ENCODE measurements around the gene DUSP15. TPM values are rescaled to one million over a fixed set of nuclear protein-coding genes. Genes with fewer than 3 reads are reported as not detected.
"Not testable (repeated sequence)": the region's sequence is repeated elsewhere in the genome, so short reads cannot be mapped to it uniquely, and the experiment has no call there.

DUSP15 gene
- total RNA-seq, 8 experiments from 2014 or later, result 1.8 to 30.0 (median 14.5) TPM

- ATAC-seq (replicated peaks in 6 of 8), result no peak
- Histone ChIP-seq H3K27ac (no peak overlapping the region), H3K4me3 (no peak overlapping the region), H3K4me1 (replicated peaks in 1 of 2) (peaks cover 8 to 13% of the 10 kb centered on the region in 2 donors)
- WGBS, 10 experiments, result 60 to 100% (median 91%) methylated on average over 1 to 3 of the region's 17 CpGs; no CpG with 5 or more reads in 6 of the 10 experiments
- in situ Hi-C loops (cut with MboI; ENCODE audit: low pct_unique_long_range_greater_than_20kb in 2 of 9, low sequenced_read_pairs in 9 of 9, unreplicated experiment in 9 of 9), result loop anchor here in 2 of 9 experiments (25.0 kb wide), 2 partner anchors 255 to 830 kb away; partner anchors contain the start of gene C20orf203 (in 1 of the 2)
Measured at GRCh38 chr20:31831771-31832306, 38.5 kb downstream of the DUSP15 start.

DNA sequence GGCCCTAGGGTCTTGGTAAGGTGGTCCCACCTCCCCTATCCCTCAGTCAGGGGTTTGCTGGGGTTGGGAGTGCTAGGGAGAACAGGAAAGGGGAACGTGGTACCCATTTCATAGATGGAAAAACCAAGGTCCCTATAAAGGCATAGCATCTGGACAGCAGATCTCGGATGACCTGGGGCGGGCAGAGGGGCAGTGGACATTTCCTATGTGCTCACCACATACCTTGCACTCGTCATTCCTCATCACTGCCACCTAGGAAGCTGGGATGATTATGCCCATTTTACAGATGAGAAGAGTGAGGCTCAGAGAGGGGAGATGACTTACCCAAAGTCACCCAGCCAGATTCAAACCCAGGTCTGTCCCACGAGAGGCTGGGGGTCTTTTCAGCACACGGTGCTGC, 39.1 kb downstream of the DUSP15 start:
- 57 to 100% (median 80%) methylated on average over 1 to 4 of the region's 6 CpGs; no CpG with 5 or more reads in 4 of the 10 experiments for WGBS, 10 experiments
- ATAC-seq (replicated peaks in 6 of 8), result no peak
- H3K4me3 ChIP-seq, result no peak overlapping the region
- no peak overlapping the region for H3K27ac ChIP-seq
- in situ Hi-C loops (cut with MboI; ENCODE audit: low pct_unique_long_range_greater_than_20kb in 2 of 9, low sequenced_read_pairs in 9 of 9, unreplicated experiment in 9 of 9), result loop anchor here in 2 of 9 experiments (25.0 kb wide), 2 partner anchors 256 to 831 kb away; partner anchors contain the start of gene C20orf203 (in 1 of the 2)
- H3K4me1 ChIP-seq (replicated peaks in 1 of 2), result peaks cover 6 to 10% of the 10 kb centered on the region in 2 donors

DNA sequence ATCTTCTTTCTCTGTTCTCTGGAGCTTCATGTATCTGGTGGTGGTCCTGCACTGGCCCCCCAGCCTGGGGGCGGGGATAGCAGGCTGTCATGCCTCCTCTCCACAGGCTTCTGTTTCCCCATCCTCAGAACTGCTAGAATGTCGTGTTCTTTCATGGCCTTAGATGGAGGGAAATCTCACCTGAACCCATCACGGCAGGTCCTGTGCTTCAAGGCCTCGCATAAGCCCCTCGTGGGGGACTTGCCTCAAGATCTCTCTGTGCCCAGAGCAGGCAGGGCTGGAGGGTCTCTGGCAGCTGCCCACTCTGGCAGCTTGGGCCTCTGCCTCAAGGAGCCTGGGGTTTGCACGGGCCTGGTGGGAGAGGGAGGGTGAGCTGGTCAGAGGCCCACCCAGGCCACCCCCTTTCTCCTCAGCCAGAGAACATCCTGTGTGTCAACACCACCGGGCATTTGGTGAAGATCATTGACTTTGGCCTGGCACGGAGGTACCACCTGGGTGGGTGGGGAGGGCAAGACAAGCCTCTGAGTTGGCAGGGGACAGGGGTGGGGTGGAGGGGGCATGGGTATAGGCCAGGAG, 39.8 kb downstream of the DUSP15 start:
- Histone ChIP-seq H3K27ac (no peak overlapping the region), H3K4me3 (no peak overlapping the region), H3K4me1 (replicated peaks in 1 of 2) (peaks cover 2 to 5% of the 10 kb centered on the region in 2 donors)
- ATAC-seq (replicated peaks in 6 of 8), result no peak
- in situ Hi-C loops (cut with MboI; ENCODE audit: low pct_unique_long_range_greater_than_20kb in 2 of 9, low sequenced_read_pairs in 9 of 9, unreplicated experiment in 9 of 9), result loop anchor here in 2 of 9 experiments (25.0 kb wide), 2 partner anchors 257 to 832 kb away; partner anchors contain the start of gene C20orf203 (in 1 of the 2)
- WGBS, 10 experiments, result 50 to 93% (median 87%) methylated on average over 1 to 5 of the region's 8 CpGs; no CpG with 5 or more reads in 6 of the 10 experiments

DNA sequence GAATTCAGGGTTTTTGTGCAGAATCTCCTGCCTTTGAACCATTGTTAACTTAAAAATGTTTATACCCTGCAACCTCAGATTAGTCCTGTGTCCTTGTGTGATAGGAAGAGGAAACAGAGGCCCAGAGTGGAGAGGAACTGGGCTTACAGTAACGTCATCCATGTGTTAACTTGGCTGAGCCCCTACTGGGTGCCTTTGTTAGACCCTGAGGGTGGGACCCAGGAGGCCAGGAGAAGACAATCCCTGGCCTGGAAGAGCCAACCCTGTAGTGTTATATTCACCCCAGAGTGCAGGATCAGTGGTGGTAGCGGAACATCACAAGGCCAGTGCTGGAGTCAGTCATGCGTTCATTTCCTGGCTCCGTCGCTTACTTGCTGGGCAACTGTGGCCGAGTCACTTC, 40.6 kb downstream of the DUSP15 start:
- no peak for ATAC-seq (replicated peaks in 6 of 8)
- in situ Hi-C loops (cut with MboI; ENCODE audit: low pct_unique_long_range_greater_than_20kb in 2 of 9, low sequenced_read_pairs in 9 of 9, unreplicated experiment in 9 of 9), result loop anchor here in 2 of 9 experiments (25.0 kb wide), 2 partner anchors 258 to 833 kb away; partner anchors contain the start of gene C20orf203 (in 1 of the 2)

DNA sequence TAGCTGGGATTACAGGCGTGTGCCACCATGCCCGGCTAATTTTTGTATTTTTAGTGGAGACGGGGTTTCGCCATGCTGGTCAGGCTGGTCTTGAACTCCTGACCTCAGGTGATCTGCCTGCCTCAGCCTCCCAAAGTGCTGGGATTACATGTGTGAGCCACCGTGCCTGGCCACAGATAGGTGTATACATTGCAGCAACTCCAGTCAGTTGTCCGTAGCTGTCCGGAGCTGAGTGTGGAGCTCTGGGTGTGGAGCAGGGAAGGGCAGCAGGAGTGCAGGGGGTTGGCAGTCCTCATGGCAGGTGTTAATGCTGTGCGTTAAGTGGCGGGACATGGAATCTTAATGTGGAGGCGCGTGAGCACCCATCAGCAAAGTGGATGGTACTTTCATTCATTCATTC, 42.3 kb downstream of the DUSP15 start:
- H3K27ac ChIP-seq; ATAC-seq (replicated peaks in 6 of 8); H3K4me3 ChIP-seq: not testable (repeated sequence)
- in situ Hi-C loops (cut with MboI; ENCODE audit: low pct_unique_long_range_greater_than_20kb in 2 of 9, low sequenced_read_pairs in 9 of 9, unreplicated experiment in 9 of 9), result loop anchor here in 2 of 9 experiments (25.0 kb wide), 2 partner anchors 259 to 834 kb away; partner anchors contain the start of gene C20orf203 (in 1 of the 2)
- peaks cover 9 to 12% of the 10 kb centered on the region in 2 donors for H3K4me1 ChIP-seq (replicated peaks in 1 of 2)
- 92 to 100% (median 100%) methylated on average over 1 to 7 of the region's 11 CpGs; no CpG with 5 or more reads in 5 of the 10 experiments for WGBS, 10 experiments

More for the DNA sequence above, 40.6 kb downstream of the DUSP15 start:
- H3K4me3 ChIP-seq, result no peak overlapping the region
- H3K4me1 ChIP-seq (replicated peaks in 1 of 2), result peaks cover 2 to 5% of the 10 kb centered on the region in 2 donors
- WGBS, 10 experiments, result 92 to 96% (median 95%) methylated on average over 3 to 6 of the region's 6 CpGs; no CpG with 5 or more reads in 6 of the 10 experiments
- no peak overlapping the region for H3K27ac ChIP-seq

DNA sequence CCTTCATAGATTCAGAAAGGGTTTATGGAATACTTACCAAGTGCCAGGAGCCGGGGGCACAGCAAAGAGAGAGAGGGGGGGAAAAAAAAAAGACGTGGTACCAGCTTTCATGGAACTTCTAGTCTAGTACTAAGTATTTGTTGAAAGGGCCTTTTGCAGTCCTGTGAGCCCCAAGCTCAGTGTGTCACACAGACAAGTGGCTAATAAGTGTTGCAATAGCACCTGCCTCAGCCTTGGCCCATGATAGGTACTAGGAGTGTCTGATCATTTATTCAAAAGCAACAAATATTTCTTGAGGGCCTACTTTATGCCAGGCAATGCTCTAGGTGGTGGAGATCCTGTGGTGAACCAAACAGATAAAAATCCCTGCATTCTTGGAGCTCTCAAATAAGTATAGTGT, 43.3 kb downstream of the DUSP15 start:
- WGBS, 10 experiments, result 20 to 83% (median 40%) methylated on average over 1 to 2 of the region's 2 CpGs; no CpG with 5 or more reads in 6 of the 10 experiments
- H3K4me1 ChIP-seq (replicated peaks in 1 of 2), result peaks cover 10 to 14% of the 10 kb centered on the region in 2 donors
- no peak overlapping the region for H3K4me3 ChIP-seq
- no peak overlapping the region for H3K27ac ChIP-seq
- in situ Hi-C loops (cut with MboI; ENCODE audit: low pct_unique_long_range_greater_than_20kb in 2 of 9, low sequenced_read_pairs in 9 of 9, unreplicated experiment in 9 of 9), result loop anchor here in 2 of 9 experiments (25.0 kb wide), 2 partner anchors 260 to 835 kb away; partner anchors contain the start of gene C20orf203 (in 1 of the 2)
- no peak for ATAC-seq (replicated peaks in 6 of 8)

DNA sequence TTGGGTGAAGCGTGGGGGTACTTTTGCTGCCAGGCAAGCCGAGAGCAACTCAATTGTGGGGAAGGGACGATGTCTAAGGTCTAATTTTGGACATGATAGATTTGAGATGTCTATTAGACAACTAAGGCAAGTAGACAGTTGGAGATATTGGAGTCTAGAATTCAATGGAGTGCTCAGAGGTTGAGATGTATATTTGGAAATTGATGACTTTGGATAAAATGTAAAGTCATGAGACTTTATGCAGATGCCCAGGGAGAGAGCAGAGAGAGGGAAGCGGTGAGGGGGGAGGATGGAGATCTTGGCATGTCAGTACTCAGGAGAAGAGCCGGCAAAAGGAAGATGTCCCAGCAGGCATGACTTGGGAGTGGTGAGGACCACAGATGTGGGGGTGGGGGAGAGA, 44.3 kb downstream of the DUSP15 start:
- in situ Hi-C loops (cut with MboI; ENCODE audit: low pct_unique_long_range_greater_than_20kb in 2 of 9, low sequenced_read_pairs in 9 of 9, unreplicated experiment in 9 of 9), result loop anchor here in 2 of 9 experiments (25.0 kb wide), 2 partner anchors 261 to 836 kb away; partner anchors contain the start of gene C20orf203 (in 1 of the 2)
- Histone ChIP-seq H3K4me1 (replicated peaks in 1 of 2) (peaks cover 10 to 14% of the 10 kb centered on the region in 2 donors), H3K27ac (no peak overlapping the region), H3K4me3 (no peak overlapping the region)
- no peak for ATAC-seq (replicated peaks in 6 of 8)
- WGBS, 10 experiments, result 37 to 100% (median 88%) methylated on average over 1 to 5 of the region's 5 CpGs; no CpG with 5 or more reads in 2 of the 10 experiments

GRCh38 chr20:31824554-31825313, 45.6 kb downstream of the DUSP15 start:
- 30 to 100% (median 85%) methylated on average over 1 to 7 of the region's 14 CpGs; no CpG with 5 or more reads in 3 of the 10 experiments for WGBS, 10 experiments
- no peak overlapping the region for H3K4me3 ChIP-seq
- no peak for ATAC-seq (replicated peaks in 6 of 8)
- peaks cover 10 to 14% of the 10 kb centered on the region in 2 donors for H3K4me1 ChIP-seq (replicated peaks in 1 of 2)
- H3K27ac ChIP-seq, result no peak overlapping the region
- in situ Hi-C loops (cut with MboI; ENCODE audit: low pct_unique_long_range_greater_than_20kb in 2 of 9, low sequenced_read_pairs in 9 of 9, unreplicated experiment in 9 of 9), result loop anchor here in 2 of 9 experiments (25.0 kb wide), 2 partner anchors 263 to 838 kb away; partner anchors contain the start of gene C20orf203 (in 1 of the 2)

DNA sequence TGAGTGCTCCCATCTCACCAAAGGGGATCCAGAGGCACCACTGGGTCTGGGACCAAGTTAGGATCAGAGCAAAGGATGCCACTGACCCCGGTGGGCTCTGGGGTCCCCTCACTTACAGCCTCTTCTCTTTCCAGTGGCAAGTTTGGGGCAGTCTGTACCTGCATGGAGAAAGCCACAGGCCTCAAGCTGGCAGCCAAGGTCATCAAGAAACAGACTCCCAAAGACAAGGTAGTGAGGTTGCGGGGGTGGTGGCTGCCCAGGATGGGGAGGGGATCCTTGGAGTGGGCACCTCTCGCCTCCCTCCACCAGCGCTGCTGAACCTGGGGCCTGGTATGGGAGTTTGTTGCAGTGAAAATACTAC, 46.2 kb downstream of the DUSP15 start:
- in situ Hi-C loops (cut with MboI; ENCODE audit: low pct_unique_long_range_greater_than_20kb in 2 of 9, low sequenced_read_pairs in 9 of 9, unreplicated experiment in 9 of 9), result no loop called here
- no peak for ATAC-seq (replicated peaks in 6 of 8)
- Histone ChIP-seq H3K4me3 (no peak overlapping the region), H3K27ac (no peak overlapping the region), H3K4me1 (replicated peaks in 1 of 2) (peaks cover 10 to 14% of the 10 kb centered on the region in 2 donors)
- WGBS, 10 experiments, result 83 to 100% (median 100%) methylated on average over 1 to 2 of the region's 4 CpGs; no CpG with 5 or more reads in 7 of the 10 experiments

DNA sequence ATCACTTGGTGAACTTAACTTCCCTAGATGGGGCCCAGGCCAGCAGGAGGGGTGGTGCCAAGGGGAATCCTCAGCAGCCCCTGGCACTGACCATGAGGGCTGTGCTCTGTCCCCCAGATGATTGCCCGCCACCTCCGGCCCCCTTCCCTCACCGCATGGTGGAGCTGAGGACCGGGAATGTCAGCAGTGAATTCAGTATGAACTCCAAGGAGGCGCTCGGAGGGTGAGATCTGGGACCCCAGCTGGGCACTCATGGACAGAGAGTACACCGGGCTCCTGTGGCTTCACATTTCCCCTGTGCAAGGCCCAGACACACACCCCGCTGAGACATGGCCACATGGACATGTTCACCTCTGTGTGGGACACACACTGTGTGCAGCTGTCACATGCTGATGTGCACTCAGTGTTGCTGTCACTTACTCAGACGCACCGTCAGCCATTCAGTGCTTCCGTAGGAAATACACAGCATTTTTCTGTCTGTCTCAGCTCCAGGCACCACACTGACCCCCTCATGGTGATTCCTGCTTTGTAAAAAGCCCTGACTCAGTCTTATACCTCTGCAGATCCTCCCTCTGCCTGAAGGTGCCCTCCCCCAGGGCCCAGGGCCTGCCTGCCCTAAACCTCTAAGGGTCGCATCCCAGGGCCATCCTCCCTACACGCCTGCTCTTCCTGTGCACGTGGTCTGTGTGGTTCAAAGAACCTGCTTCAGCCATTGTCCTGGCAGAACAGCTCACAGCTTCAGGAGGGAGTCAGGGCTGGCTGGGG, 46.8 kb downstream of the DUSP15 start:
- WGBS, 10 experiments, result 0 to 81% (median 52%) methylated on average over 2 to 5 of the region's 14 CpGs; no CpG with 5 or more reads in 4 of the 10 experiments
- in situ Hi-C loops (cut with MboI; ENCODE audit: low pct_unique_long_range_greater_than_20kb in 2 of 9, low sequenced_read_pairs in 9 of 9, unreplicated experiment in 9 of 9), result no loop called here
- no peak overlapping the region for H3K4me3 ChIP-seq
- no peak overlapping the region for H3K27ac ChIP-seq
- H3K4me1 ChIP-seq (replicated peaks in 1 of 2), result peaks cover 10 to 14% of the 10 kb centered on the region in 2 donors
- peak in 5 of 8 experiments; percentile 0 to 18 (median 14) for ATAC-seq (replicated peaks in 6 of 8)

GRCh38 chr20:31822421-31823330, 47.7 kb downstream of the DUSP15 start:
- H3K4me1 ChIP-seq (replicated peaks in 1 of 2), result peaks cover 10 to 14% of the 10 kb centered on the region in 2 donors
- peak; percentile 91 to 96 (median 92) for ATAC-seq (replicated peaks in 6 of 8)
- WGBS, 10 experiments, result 14% methylated on average over 2 of the region's 29 CpGs; no CpG with 5 or more reads in 9 of the 10 experiments
- in situ Hi-C loops (cut with MboI; ENCODE audit: low pct_unique_long_range_greater_than_20kb in 2 of 9, low sequenced_read_pairs in 9 of 9, unreplicated experiment in 9 of 9), result no loop called here
- no peak overlapping the region for H3K27ac ChIP-seq
- peak overlapping the region in 1 of 5 donors; percentile 0 for H3K4me3 ChIP-seq

All from motor neuron (in vitro differentiated cells).